GM18909 (cell line): ENCODE data around the gene PLA2G2A.
"Not testable (repeated sequence)": the region's sequence is repeated elsewhere in the genome, so short reads cannot be mapped to it uniquely, and the experiment has no call there.

Source experiments
- ATAC-seq: cut with Tn5 transposase; IDR thresholded peaks from one replicate; pipeline ENCODE4 v1.9.1; 2021; ENCODE audit warnings: mild to moderate bottlenecking; ENCODE audit not compliant: unreplicated experiment, poor library complexity

The PLA2G2A gene, protein sequence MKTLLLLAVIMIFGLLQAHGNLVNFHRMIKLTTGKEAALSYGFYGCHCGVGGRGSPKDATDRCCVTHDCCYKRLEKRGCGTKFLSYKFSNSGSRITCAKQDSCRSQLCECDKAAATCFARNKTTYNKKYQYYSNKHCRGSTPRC

GRCh38 chr1:19979494-19979977, at the start of gene PLA2G2A:
PLA2G2A (minus strand) TSS chr1:19979618; CDS start chr1:19978773, 845 bp downstream.
- ATAC-seq: no peak

DNA sequence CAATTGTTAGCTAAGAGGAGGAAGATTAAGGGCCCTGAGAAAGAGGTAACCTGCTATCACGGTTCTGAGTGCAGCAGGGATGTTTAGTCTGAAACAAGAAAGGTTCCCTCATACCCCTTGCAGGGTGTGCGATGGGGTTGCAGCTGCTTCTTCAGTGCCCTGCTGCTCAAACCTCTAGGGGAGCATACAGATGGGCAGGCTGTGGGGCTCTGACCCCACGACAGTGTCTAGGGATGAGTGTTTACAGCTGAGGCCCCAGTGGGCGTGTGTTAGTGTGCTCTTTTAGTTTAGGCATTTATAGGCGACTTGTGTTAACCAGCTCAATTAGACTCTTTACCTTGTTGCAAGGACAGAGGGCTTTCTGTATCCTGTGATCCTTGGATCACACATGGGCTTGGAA, 49.3 kb upstream of the PLA2G2A start:
- no peak for ATAC-seq

DNA sequence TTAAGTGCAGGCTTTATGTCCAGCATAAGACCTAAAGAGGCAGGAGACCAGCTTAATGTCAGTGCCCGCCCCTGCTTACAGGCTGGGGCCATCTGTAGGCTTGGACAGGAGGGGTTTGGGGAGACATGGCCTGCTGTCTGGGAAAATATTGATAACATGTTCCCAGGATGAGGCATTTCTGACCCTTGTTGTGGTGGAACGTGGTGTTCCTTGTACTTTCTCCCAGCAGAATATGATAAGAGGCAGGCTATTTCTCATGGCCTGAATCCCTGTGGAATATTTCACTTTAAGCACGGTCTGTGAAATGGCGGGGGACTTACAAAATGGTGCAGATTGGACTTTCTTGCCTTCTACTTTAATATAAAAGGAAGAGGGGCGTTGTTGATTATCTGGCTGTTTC, 48.7 kb upstream of the PLA2G2A start:
- no peak for ATAC-seq

DNA sequence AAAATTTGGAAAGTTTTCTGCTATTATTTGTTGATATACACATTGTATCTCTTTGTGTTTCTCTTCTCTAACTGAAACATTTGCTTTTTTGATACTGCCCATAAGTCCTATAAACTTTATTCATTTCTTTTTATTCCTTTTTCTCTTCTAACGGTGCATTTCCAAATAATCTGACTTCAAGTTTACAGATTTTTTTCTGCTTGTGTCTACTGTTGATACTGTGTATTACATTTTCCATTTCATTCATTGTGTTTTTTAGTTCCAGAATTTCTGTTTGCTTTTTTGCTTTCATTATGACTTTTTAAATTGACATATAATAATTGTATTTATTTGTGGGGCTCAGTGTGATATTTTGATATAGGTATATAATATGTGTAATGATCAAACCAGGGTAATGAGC, 38.3 kb upstream of the PLA2G2A start:
- no peak for ATAC-seq

DNA sequence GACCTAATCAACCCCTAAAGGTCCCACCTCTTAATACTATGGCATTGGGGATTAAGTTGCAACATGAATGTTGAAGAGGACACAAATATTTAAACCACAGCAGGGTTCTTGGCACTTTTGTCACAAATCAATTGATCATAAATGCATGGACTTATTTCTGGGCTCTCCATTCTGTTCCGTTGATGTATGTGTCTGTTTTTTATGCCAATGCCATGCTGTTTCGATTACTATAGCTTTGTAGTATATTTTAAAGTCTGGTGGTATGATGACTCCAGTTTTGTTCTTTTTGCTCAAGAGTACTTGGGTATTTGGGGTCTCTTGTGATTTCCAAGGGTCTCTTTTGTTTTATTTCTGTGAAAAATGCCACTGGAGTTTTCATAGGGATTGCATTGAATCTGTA, 34.7 kb upstream of the PLA2G2A start:
- ATAC-seq: no peak

GRCh38 chr1:20010016-20010415, 30.6 kb upstream of the PLA2G2A start:
- ATAC-seq: no peak

GRCh38 chr1:20009212-20009611, 29.8 kb upstream of the PLA2G2A start:
- ATAC-seq: no peak

- no peak for ATAC-seq
Measured at GRCh38 chr1:20008391-20008841, 29.0 kb upstream of the PLA2G2A start.

DNA sequence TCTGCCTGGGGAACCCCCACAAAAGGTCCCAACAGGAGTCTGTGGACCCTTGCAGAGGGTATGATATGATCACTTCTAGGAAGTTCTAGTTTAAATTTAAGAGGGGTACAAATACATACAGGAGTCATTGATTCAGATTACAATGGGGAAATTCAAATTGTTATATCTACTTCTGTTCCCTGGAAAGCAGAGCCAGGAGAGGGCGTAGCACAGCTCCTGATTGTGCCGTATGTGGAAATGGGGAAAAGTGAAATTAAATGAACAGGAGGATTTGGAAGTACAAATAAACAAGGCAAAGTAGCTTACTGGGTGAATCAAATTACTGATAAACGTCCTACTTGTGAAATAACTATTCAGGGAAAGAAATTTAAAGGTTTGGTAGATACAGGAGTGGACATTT, 19.4 kb upstream of the PLA2G2A start:
- not testable (repeated sequence) for ATAC-seq

GRCh38 chr1:19990689-19991088, 11.3 kb upstream of the PLA2G2A start:
- ATAC-seq: no peak

DNA sequence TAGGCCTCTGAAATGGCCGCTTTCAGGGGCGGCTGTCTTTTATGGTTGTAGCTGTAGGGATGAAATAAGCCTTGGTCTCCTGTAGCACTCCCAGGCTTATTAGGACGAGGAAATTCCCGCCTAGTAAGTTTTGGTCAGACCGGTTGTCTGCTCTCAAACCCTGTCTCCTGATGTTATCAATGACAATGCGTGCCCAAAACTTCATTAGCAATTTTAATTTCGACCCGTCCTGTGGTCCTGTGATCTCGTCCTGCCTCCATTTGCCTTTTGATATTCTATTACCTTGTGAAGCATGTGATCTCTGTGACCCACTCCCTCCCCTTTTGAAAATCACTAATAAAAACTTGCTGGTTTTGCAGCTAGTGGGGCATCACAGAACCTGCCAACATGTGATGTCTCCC, 10.8 kb upstream of the PLA2G2A start:
- ATAC-seq: not testable (repeated sequence)

- no peak for ATAC-seq
Measured at GRCh38 chr1:19988267-19989006, 9.0 kb upstream of the PLA2G2A start.

GRCh38 chr1:19987719-19988118, 8.3 kb upstream of the PLA2G2A start:
- no peak for ATAC-seq

GRCh38 chr1:19984409-19985016, 5.1 kb upstream of the PLA2G2A start:
- ATAC-seq: not testable (repeated sequence)

- ATAC-seq: no peak
Measured at GRCh38 chr1:19981507-19982312, 2.3 kb upstream of the PLA2G2A start.

DNA sequence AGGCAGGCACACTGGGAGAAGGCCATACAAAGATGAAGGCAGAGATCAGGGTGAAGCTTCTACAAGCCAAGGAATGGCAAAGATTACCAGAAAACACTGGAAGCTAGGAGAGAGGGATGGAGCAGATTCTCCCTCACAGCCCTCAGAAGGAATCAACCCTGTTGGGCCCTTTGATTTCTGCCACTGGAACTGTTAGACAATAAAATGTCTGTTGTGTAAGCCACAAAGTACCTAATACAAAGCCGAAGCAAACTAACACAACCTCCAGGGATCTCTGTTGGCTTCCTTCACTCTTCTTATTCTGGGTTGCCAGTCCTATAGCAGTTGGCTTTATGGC, 1.7 kb upstream of the PLA2G2A start:
- no peak for ATAC-seq

DNA sequence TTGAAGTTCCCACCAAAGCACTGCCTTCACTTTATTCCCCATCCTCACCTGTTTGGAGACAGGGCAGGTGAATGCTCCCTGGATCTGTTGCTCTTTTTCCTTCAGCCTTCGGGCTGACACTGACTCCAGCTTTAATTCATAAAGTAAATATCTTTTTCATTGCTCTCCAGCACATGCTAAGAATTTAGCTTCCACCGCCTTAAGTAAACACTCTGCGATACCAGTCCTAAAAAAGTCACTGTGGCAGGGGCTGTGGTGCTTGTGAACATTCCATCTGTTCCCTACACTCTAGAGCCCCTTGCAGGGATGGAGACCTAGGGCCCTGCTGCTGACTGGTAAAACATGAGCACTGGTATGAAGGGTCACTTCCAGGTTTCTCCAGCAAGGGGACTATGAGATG, 896 bp upstream of the PLA2G2A start:
- ATAC-seq: no peak

GRCh38 chr1:19978143-19978542, 1.3 kb downstream of the PLA2G2A start:
- ATAC-seq: no peak

DNA sequence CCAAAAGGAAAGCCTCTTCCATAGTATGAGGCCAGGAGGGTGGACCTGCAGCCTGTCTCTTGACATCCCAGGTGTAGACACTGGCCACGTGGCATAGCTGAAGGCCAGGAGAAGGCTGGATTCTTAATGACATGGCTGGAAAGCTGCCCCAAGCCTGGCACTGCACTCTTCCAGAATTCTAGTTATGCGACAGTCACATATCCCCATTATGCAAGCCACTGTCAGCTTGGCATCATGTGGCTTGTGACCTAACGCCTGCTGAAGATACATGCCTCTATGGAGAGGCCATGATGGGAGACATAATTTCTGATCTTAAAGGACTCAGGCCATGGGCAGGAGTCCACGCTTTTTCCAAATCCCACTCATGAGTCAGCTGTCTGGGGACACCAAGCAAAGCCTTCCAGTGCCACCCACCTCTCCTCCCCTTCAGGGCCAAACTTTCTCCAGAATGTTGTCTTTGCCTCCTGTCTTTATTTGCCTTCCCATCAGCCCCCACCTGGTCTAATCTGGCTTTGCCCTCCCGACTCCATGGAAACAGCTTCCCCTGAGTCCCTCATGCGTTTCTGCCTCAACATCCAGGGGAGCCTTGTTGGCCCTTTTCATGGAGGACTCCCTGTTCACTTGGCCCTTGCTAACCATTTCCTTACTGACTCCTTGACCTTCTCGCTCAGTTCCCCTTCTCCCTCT, 3.0 kb downstream of the PLA2G2A start:
- no peak for ATAC-seq
